HG02973 (cell line): ENCODE data around the gene OR13A1.
"Not testable (repeated sequence)": the region's sequence is repeated elsewhere in the genome, so short reads cannot be mapped to it uniquely, and the experiment has no call there.

ENCODE experiments used
- ATAC-seq: cut with Tn5 transposase; IDR thresholded peaks from one replicate; pipeline ENCODE4 v1.9.1; 2021; ENCODE audit warnings: moderate library complexity; ENCODE audit not compliant: unreplicated experiment

Gene OR13A1

DNA sequence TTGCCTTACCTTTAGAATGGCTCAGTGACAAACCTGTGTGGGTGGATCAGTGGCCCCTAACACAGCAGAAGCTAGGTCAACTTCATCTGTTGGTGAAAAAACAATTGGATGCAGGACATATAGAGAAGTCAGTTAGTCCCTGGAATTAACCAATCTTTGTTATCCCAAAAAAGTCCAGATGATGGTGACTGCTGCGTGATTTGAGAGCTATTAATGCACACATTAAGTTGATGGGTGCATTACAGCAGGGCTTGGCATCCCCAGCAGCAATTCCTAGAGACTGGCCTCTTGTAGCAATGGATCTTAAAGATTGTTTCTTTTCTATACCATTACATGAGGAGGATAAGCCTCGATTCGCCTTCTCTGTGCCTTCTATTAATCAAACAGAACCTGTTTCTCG, 33.3 kb downstream of the OR13A1 start:
- no peak for ATAC-seq

- ATAC-seq = no peak
Measured at GRCh38 chr10:45280113-45280760, 35.2 kb downstream of the OR13A1 start.

DNA sequence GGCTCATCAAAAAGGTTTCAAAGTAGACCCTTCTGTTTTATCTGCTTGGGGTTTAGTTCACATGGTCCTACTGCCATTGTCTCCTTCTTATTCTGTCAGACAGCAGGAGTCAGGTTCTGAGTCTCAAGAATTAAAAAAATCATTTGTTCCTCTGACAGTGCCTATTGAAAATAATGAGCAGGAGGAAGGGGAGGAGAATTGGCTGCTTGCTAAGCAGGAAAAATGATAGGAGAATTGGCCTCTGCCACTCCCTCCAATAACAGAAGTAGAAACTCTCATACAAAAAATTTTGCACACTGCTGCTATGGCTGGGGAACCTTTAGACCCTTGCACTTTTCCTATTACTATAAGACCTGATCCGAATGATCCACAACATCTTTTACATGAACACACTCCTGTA, 35.7 kb downstream of the OR13A1 start:
- ATAC-seq = no peak

DNA sequence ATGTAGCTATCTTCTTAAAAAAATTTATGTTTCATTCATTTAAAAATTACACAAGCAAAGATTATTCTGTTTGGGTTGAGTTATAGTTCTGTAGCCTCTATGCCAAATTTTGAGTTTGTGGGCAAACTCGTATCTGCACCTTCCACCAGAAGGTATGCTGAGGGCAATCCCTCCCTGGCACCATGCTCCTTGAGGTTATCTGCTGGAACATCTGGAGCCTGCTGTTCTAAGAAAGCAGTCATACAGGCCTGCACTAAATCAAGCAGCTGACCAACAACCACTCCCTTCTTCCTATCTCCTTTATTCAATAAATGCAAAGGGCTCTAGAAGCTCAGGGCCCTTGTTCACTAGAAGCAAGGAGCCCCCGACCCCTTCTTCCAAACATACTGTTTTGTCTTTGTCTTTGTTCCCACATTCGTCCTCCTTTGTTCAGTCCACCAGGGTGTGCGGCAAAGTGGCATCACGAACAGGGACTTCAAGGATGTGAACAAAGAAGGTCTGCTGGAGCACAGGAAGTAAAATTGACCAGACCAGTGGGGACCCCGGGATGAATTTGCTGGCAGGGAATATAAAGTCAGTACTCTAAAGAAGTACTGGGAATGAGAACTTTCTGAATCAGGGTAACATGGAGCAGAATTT, 36.4 kb downstream of the OR13A1 start:
- ATAC-seq = no peak

GRCh38 chr10:45276146-45276545, 39.3 kb downstream of the OR13A1 start:
- not testable (repeated sequence) for ATAC-seq

DNA sequence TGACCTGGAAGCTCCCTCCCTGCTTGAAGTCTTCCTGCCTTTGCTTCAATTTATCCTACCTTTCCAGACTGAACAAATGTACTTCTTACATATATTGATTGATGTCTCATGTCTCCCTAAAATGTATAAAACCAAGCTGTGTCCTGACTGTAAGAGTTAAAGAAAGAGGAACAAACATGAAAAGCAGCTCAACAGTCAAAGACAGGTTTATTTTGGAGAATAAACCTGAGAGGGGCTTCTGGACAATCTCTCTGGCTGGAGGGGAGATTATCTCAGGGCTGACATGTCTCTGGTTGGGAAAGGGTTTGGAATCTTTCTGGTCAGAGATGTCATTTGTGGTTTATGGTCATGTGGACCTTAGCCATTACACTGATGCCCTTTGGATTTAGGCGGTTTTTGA, 41.0 kb downstream of the OR13A1 start:
- no peak for ATAC-seq

DNA sequence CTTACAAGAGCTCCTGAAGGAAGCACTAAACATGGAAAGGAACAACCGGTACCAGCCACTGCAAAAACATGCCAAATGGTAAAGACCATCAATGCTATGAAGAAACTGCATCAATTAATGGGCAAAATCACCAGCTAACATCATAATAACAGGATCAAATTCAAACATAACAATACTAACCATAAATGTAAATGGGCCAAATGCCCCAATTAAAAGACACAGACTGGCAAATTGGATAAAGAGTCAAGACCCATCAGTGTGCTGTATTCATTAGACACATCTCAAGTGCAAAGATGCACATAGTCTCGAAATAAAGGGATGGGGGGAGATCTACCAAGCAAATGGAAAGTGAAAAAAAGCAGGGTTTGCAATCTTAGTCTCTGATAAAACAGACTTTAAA, 47.6 kb downstream of the OR13A1 start:
- not testable (repeated sequence) for ATAC-seq

GRCh38 chr10:45265996-45266395, 49.4 kb downstream of the OR13A1 start:
- no peak for ATAC-seq

DNA sequence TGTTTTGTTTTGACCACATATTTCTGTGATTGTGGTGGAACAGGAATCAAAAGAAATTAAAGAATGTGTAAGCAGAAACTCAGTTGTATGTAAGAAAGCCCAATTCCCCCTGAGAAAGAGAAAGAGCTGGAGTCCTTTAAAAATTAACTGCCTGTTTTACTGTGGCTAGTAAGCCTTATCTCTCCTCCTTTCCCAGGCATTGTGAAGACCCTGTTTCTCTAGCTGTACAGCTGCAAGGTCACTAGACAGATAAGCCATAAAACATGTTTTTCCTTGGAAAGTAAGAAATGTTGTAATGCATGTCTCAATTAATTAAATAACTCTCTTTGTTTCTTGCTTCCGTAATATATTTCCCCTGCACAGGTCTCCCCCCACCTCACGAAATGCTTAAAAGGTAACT, 53.5 kb downstream of the OR13A1 start:
- ATAC-seq = no peak

GRCh38 chr10:45261243-45261775, 54.1 kb downstream of the OR13A1 start:
- ATAC-seq = no peak

DNA sequence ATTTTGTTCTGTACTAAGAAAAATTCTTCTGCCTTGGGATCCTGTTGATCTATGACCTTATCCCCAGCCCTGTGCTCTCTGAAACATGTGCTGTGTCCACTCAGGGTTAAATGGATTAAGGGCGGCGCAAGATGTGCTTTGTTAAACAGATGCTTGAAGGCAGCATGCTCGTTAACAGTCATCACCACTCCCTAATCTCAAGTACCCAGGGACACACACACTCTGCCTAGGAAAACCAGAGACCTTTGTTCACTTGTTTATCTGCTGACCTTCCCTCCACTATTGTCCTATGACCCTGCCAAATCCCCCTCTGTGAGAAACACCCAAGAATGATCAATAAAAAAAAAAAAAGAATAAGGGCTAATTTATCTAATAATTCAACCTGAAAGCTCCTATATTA, 54.8 kb downstream of the OR13A1 start:
- ATAC-seq = not testable (repeated sequence)

DNA sequence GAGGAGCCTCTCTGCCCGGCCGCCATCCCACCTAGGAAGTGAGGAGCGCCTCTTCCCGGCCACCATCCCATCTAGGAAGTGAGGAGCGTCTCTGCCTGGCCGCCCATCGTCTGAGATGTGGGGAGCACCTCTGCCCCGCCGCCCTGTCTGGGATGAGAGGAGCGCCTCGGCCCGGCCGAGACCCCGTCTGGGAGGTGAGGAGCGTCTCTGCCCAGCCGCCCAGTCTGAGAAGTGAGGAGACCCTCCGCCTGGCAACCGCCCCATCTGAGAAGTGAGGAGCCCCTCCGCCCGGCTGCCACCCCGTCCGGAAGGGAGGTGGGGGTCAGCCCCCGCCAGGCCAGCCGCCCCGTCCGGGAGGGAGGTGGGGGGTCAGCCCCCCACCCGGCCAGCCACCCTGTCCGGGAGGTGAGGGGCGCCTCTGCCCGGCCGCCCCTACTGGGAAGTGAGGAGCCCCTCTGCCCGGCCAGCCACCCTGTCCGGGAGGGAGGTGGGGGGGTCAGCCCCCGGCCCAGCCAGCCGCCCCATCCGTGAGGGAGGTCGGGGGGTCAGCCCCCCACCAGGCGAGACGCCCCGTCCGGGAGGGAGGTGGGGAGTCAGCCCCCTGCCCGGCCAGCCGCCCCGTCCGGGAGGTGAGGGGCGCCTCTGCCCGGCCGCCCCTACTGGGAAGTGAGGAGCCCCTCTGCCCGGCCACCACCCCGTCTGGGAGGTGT, 55.5 kb downstream of the OR13A1 start:
- not testable (repeated sequence) for ATAC-seq

GRCh38 chr10:45257600-45257999, 57.8 kb downstream of the OR13A1 start:
- ATAC-seq = no peak

DNA sequence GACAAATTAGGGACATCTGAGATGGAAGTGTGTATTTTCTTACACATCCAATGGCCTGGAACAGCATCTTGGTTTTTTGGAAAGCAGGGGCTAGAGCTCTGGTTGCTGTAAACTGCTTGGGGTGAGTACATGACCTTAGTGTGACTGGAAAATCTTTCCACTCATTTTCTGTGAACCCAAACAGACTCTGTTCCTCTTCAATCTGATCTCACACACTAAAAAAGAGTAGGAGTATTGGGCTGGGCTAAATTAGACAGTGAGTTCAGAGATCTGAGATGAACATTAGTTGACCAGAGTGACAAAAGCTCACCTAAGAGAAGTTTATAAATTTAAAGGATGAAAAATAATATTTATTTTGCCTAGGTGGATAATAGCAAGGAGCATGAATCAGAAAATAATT, 59.2 kb downstream of the OR13A1 start:
- ATAC-seq = no peak

DNA sequence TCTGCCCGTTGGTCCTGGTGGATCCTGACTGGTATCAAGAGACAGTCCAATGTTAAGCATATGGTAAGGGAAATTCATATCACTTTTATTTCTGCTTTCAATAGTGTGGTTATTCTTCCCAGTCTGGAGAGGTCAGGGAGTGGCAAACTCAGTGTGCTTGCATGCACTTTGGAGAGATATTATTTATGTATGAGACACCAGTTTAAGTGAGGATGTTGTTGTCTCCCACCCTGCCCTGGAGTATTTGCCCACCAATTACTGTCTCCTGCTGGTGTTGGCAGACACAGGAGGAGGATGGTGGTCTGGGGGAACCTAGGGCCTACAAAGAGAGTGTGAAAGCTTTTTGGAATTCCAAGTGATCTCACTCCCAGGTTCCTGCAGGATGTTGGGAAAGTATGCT, 59.7 kb downstream of the OR13A1 start:
- ATAC-seq = no peak

GRCh38 chr10:45254892-45255291, 60.5 kb downstream of the OR13A1 start:
- ATAC-seq = no peak

DNA sequence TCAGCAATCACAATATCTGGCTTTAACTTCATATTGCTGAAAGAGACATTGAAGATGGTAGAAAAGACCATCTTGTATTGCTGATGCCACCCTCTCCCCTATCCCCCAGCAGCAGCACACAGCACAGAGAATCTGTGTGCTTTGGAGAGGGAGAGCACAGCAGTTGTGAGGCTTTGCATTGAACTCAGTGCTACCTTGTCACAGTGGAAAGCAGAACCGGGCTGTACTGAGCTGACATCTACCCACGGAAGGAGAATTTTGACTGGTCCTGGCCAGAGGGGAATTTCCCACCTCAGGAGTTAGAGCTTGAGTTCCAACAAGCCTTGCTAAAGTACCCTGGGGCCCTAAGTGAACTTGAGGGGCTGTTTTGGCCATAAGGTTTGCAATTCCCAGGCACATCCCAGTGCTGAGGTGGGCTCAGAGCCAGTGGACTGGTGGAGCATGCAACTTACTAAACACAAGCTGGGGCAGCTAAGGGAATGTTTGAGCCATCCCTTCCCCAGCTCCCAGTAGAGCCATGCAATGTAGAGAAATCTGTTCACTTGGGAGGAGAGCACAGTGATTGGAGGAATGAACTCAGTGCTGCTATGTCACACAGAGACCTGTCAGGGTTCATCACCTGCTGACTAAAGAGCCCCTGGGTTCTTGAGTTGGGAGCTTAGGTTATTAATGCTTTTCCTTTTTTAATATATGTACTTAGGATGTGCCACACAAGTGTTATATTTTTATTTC, 62.1 kb downstream of the OR13A1 start:
- peak; percentile 70 for ATAC-seq
